Hypothalamus (tissue), 51 donors: ENCODE results near the gene GLCCI1.

ENCODE experiments used
- DNase-seq, 51 donors: peaks; one replicate each; lab custom pipeline; 2025; lab: John Stamatoyannopoulos, UW

The GLCCI1 gene

GRCh38 chr7:7959979-7960670, 8.5 kb upstream of the GLCCI1 start:
- no peak for DNase-seq

- DNase-seq, result no peak
These were observed 5.7 kb upstream of the GLCCI1 start for GRCh38 chr7:7962851-7963250.

GRCh38 chr7:7964250-7964649, 4.3 kb upstream of the GLCCI1 start:
- no peak for DNase-seq

- DNase-seq, result no peak
These were observed 3.9 kb upstream of the GLCCI1 start for GRCh38 chr7:7964691-7965090.

GRCh38 chr7:7965301-7965700, 3.3 kb upstream of the GLCCI1 start:
- no peak for DNase-seq

DNA sequence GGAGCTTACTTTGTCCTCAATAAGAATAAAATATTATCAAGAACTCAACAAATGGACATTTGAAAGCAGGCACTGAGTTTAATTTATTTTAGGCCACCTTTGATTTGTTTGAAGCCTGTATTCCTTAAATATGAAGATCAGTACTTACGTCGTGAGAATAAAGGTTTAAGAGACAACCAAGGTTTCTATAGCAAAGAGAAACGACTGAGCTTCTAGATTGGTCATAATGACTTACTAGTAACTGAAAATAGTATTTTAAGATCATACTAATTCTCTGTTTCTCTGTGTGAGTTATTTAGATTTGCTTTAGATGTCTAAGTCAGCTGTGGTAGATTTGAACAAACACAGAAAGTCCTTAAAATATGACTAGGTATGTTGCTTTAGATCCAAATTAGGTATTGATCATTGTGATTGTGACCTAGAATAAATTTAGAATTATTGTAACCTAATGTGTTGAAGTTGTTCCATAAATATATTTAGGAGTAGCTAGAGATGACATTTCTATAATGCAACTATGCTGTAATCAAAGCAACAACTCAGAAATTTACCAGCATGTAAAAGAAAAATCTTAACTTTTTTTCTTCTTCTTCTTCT, 2.4 kb upstream of the GLCCI1 start:
- DNase-seq, result no peak

GRCh38 chr7:7967886-7968543, 581 bp upstream of the GLCCI1 start:
- DNase-seq, result no peak

DNA sequence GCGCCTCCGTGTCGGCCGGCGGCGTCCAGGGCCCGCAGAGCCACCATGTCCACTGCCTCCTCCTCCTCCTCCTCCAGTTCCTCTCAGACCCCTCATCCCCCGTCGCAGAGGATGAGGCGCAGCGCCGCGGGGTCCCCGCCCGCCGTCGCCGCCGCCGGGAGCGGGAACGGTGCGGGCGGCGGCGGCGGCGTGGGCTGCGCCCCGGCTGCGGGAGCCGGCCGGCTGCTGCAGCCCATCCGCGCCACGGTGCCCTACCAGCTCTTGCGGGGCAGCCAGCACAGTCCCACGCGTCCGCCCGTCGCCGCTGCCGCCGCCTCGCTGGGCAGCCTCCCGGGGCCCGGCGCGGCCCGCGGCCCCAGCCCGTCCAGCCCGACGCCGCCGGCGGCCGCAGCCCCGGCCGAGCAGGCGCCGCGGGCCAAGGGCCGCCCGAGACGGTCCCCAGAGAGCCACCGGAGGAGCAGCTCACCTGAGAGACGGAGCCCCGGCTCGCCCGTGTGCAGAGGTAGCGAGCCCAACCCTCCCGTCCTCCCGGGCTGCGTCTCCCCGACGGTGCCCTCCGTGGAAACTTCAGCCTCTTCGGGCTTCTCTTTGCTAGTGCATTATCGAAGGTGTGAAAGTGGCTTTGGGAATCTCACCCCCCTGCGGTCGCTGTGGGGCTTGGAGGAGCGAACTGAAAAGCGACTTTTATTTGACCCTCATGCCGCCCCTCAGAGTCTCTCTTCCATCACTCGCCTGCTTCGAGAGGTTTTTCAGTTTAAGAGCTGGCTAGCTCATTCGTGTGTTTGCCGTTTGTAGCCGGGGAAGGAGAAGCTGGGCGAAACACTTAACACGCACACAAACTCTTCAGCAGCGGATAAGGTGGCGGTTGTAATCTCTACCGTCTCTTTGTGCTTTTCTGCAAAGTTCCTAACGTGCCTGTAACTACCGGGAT, 975 bp downstream of the GLCCI1 start:
- peak in 35 of 51 donors; percentile 3 to 70 (median 28) for DNase-seq

- DNase-seq, result peak in 6 of 51 donors; percentile 0 to 70 (median 11)
These were observed 1.6 kb downstream of the GLCCI1 start for GRCh38 chr7:7970237-7970530.

DNA sequence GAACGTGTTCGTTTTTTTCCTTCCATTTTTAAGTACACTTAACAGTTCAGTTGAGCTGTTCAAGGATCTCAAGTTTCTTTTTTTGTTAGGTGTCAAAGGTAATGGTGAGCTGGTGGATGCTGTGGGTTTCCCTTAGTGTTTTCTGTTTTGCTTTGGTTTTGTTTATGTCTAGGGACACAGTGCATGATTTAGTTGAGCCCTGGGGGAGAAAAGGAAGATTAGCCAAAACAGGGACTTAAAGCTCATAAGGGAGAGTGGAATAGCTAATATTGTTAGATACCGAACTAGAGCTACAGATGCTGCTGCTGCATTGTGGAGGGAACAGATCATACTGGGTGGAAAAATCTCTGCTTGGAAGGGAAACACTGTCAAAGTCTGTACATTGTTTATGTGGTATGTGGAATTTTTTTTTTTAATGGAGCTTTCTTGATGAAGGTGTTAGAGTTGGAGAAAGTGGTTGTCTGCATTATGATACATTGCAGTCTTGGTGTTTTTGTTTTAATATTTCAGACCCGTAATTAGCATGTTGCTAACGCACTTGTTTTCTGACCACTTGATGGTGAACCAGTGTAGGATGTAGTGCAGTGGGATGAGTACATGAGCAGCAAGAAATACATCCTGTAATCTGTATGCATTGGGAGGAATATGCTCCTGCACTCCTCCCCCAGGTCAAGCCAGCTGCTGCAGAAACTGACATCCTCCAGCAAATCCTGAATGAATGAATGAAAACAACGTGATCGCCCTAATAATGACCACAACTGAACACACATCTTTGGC, 2.1 kb downstream of the GLCCI1 start:
- peak in 7 of 51 donors; percentile 0 to 74 (median 4) for DNase-seq

DNA sequence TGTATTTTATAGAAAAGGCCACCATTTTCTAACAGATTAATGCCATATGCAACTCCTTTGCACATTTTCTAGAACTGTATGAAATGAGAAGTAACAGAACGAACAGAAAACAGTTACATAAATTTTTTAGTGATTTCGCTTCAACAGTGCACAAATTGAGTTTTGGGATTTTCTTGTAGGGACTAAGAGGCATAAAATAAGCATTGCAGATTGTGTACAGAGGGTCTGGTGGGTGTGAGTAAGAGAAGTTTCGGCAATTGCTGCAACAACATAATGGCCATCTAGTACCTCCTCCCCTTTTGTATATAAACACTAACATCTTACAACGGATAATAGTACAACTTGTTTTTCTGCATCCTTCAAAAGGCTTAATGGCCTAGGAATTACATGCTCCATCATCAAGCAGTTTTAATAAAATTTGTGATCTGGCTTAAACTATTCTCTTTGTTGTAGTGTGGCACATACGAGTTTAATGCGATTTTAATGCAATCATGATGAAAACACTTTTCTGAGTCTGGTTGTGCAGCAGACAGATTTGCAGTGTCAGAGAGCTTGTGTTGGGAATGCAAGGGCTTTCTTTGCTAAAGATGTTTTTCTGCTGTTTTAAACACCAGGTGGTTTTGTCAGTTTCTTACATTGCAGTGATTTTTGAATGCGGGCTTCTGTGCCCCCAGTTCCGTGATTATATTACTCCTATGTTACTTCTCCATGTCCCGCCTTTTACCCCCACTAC, 2.9 kb downstream of the GLCCI1 start:
- peak in 1 of 51 donors; percentile 57 for DNase-seq

GRCh38 chr7:7972128-7972527, 3.5 kb downstream of the GLCCI1 start:
- peak in 15 of 51 donors; percentile 1 to 57 (median 6) for DNase-seq

- DNase-seq, result no peak
These were observed 4.5 kb downstream of the GLCCI1 start for GRCh38 chr7:7972922-7973594.

- DNase-seq, result no peak
These were observed 8.1 kb downstream of the GLCCI1 start for GRCh38 chr7:7976677-7977076.

- no peak for DNase-seq
These were observed 9.2 kb downstream of the GLCCI1 start for GRCh38 chr7:7977774-7978173.

DNA sequence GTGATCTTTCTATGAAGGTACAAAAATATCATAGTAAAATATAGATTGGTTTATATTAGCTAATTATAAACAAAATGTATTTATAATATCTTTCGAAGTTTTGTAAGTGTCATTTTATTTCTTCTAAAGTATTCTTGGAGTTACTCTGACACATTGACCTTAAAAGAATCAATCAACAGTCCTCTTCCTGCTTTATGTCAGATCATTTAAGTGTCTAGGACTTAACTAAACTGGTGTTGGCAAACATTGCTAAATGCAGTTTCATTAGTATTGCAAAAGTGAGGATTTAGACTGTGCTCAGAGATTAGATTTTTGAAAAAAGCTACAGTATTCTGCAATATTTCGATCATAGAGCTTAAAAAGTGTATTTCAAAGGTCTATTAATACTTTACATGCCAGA, 10.3 kb downstream of the GLCCI1 start:
- no peak for DNase-seq

- no peak for DNase-seq
These were observed 11.0 kb downstream of the GLCCI1 start for GRCh38 chr7:7979558-7979957.

DNA sequence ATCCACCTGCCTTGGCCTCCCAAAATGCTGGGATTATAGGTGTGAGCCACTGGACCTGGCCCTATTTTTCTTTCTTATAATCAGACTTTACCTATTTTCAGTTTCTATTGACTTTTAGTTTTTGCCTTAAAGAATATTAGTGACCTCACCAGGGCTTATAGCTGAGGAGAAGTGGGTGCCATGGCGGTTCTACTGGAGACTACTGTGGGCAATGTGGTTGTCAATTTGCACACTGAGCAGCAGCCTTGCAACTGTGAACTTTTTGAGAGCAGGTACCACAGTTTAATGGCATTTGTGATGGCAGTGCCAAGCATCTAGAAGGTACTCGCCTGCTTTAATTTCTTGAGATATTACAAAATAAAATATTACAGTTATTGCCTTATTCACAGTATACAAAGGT, 11.5 kb downstream of the GLCCI1 start:
- DNase-seq, result no peak

GRCh38 chr7:7982904-7983303, 14.3 kb downstream of the GLCCI1 start:
- DNase-seq, result no peak
